ENCODE data around the gene PDE11A.

Gene PDE11A

GRCh38 chr2:177721087-177721486 lies 351.5 kb downstream of the PDE11A start:
- no peak for DNase-seq

- DNase-seq, result peak; percentile 26
Observed at GRCh38 chr2:177717831-177718618, 354.6 kb downstream of the PDE11A start.

GRCh38 chr2:177716484-177716883 lies 356.1 kb downstream of the PDE11A start:
- no peak for DNase-seq

- no peak for DNase-seq
Observed at GRCh38 chr2:177715771-177716170, 356.8 kb downstream of the PDE11A start.

GRCh38 chr2:177714704-177715103 lies 357.9 kb downstream of the PDE11A start:
- no peak for DNase-seq

GRCh38 chr2:177712462-177712861 lies 360.1 kb downstream of the PDE11A start:
- DNase-seq, result no peak

GRCh38 chr2:177711483-177712265 lies 360.9 kb downstream of the PDE11A start:
- no peak for DNase-seq

- no peak for DNase-seq
Observed at GRCh38 chr2:177710889-177711288, 361.7 kb downstream of the PDE11A start.

- DNase-seq, result no peak
Observed at GRCh38 chr2:177709986-177710401, 362.6 kb downstream of the PDE11A start.

- no peak for DNase-seq
Observed at GRCh38 chr2:177708660-177709444, 363.7 kb downstream of the PDE11A start.

GRCh38 chr2:177708106-177708505 lies 364.5 kb downstream of the PDE11A start:
- DNase-seq, result no peak

- no peak for DNase-seq
Observed at GRCh38 chr2:177705511-177706173, 366.9 kb downstream of the PDE11A start.

- no peak for DNase-seq
Observed at GRCh38 chr2:177703159-177703558, 369.4 kb downstream of the PDE11A start.

- DNase-seq, result no peak
Observed at GRCh38 chr2:177698281-177698680, 374.3 kb downstream of the PDE11A start.

- no peak for DNase-seq
Observed at GRCh38 chr2:177694348-177694747, 378.2 kb downstream of the PDE11A start.

GRCh38 chr2:177693658-177694339 lies 378.8 kb downstream of the PDE11A start:
- no peak for DNase-seq

GRCh38 chr2:177692783-177693269 lies 379.8 kb downstream of the PDE11A start:
- DNase-seq, result no peak

GRCh38 chr2:177692042-177692782 lies 380.4 kb downstream of the PDE11A start:
- DNase-seq, result no peak

GRCh38 chr2:177691177-177691576 lies 381.4 kb downstream of the PDE11A start:
- no peak for DNase-seq

- no peak for DNase-seq
Observed at GRCh38 chr2:177689623-177690022, 383.0 kb downstream of the PDE11A start.

GRCh38 chr2:177688844-177689243 lies 383.7 kb downstream of the PDE11A start:
- DNase-seq, result no peak

All from NCI-H1694 treated with DMSO at 0.1 percent for 48 hours (cell line).